ENCODE measurements around the gene OMP.

Gene OMP

DNA sequence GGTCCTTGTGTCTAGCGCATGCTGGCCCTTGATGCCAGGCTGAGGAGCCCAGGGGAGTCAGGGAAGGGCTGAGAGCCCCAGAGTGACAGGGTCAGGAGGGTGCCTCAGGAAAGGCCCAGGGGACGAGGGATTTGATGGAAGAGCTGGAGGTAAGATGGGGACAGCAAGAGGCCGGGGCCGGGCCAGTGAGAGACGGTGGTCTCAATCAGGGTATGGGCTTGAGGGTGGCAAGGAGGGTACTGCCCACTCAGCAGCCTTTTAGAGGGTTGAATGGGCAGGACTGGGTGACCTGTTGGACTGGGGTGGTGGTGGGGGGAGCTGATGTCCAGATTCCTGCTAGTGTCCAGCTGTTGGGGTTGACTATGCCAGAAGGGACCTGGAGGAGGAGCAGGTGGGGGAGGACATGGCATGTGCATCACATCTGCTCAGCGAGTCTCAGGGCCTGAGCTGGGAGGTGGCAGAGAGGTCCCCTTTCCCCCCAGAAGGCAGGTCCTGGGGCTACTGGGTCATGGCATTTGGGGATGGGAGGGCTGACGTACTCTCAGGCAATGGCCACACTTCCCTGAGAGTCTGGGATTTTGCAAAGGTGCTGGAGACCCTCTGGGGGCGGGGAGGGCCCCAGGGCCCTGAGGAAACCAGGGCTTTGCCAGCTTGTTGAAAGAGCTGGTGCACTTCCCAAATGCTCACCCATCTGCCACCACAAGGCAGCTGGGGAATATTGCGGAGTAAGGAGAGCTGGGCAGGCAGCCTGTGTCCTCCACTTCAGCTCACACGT lies 43.8 kb downstream of the OMP start:
- TF ChIP-seq, protein P1, sequence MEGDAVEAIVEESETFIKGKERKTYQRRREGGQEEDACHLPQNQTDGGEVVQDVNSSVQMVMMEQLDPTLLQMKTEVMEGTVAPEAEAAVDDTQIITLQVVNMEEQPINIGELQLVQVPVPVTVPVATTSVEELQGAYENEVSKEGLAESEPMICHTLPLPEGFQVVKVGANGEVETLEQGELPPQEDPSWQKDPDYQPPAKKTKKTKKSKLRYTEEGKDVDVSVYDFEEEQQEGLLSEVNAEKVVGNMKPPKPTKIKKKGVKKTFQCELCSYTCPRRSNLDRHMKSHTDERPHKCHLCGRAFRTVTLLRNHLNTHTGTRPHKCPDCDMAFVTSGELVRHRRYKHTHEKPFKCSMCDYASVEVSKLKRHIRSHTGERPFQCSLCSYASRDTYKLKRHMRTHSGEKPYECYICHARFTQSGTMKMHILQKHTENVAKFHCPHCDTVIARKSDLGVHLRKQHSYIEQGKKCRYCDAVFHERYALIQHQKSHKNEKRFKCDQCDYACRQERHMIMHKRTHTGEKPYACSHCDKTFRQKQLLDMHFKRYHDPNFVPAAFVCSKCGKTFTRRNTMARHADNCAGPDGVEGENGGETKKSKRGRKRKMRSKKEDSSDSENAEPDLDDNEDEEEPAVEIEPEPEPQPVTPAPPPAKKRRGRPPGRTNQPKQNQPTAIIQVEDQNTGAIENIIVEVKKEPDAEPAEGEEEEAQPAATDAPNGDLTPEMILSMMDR (IDR thresholded peaks at IDR 0.05; ENCODE audit: low read depth, low read length, missing control alignments) = no peak
- no peak for DNase-seq (ENCODE audit: low read depth)
- no peak overlapping the region for H3K4me3 ChIP-seq (ENCODE audit: low read depth, low read length)

DNA sequence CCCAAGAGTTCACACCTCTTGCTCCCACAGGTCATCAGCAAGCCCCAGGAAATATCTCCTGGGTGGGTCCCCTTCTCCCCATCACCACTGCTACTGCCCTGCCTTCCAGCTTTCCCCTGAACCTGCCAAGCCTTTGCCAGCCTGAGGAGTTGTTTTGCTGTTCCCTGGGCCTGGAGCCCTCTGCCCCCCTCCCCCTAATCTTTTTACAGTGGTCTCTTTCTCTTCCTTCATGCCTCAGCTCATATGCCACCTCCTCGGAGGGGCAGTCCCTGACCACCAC lies 44.3 kb downstream of the OMP start:
- TF ChIP-seq, protein P1 (IDR thresholded peaks at IDR 0.05; ENCODE audit: low read depth, low read length, missing control alignments) = no peak
- H3K4me3 ChIP-seq (ENCODE audit: low read depth, low read length) = no peak overlapping the region
- DNase-seq (ENCODE audit: low read depth) = no peak

DNA sequence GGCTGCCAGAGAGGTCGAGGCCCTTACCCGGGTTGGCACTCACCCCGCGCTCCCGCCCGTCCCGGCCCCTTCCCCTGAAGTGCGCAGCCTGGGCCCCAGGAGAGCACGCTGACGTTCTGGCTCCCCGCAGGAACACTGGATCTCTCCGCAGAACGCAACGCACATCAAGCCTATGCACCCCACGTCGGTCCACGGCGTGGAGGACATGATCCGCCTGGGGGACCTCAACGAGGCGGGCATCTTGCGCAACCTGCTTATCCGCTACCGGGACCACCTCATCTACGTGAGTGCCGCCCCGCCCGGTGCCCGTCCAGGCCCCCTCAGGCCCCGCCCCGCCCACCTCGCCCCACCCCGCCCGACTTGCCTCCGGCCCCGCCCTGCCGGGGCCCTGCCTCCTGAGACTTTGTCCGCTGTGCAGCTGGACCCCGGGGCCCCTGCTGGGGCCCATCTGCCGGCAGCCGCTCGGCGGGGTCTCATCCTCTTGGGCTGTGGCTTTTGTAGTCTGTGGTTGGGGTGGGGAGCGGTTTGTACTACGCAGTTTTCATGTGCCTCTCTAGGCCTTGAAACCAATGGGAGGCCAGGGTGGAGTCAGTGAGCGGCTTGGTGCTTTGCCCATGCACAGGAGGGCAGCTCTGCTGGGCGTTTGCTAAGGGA lies 45.2 kb downstream of the OMP start:
- no peak for DNase-seq (ENCODE audit: low read depth)
- no peak overlapping the region for H3K4me3 ChIP-seq (ENCODE audit: low read depth, low read length)
- TF ChIP-seq, protein P1 (IDR thresholded peaks at IDR 0.05; ENCODE audit: low read depth, low read length, missing control alignments) = no peak

DNA sequence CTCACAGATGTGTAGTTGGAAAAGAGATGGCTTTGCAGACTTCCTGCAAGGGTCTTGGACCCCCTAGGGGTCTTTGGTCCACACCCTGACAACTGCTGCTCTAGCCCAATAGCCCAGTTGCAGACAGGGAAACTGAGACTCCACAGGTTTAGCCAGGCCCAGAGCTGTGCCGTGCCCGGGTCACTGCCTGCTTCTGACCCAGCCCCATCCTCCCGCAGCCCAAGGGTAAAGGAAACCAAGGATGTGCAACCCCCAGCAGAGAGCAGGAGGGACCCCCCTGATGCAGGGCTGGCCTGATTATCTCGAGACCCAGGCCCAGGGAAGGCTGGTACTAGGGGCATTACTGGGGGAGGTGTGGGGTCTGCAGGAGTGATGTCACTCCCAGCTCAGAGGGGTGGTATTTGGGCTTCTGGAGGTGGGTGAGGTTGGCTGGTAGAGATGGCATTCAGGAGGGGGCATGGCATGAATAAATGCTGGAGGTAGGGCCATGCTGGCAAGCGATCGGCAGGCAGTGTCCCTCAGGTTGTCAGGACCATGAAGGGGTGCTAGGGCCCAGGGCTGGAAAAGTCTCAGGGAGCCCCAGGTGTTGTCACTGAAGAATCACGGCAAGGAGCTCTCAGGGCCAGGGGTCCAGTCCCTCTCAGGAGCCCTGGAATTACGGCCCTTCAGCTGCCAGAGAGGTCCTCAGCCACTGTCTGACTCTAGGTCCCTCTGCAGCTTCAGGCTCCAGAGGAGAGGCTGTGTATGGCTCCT lies 46.5 kb downstream of the OMP start:
- TF ChIP-seq, protein P1 (IDR thresholded peaks at IDR 0.05; ENCODE audit: low read depth, low read length, missing control alignments) = no peak
- DNase-seq (ENCODE audit: low read depth) = no peak
- H3K4me3 ChIP-seq (ENCODE audit: low read depth, low read length) = no peak overlapping the region

DNA sequence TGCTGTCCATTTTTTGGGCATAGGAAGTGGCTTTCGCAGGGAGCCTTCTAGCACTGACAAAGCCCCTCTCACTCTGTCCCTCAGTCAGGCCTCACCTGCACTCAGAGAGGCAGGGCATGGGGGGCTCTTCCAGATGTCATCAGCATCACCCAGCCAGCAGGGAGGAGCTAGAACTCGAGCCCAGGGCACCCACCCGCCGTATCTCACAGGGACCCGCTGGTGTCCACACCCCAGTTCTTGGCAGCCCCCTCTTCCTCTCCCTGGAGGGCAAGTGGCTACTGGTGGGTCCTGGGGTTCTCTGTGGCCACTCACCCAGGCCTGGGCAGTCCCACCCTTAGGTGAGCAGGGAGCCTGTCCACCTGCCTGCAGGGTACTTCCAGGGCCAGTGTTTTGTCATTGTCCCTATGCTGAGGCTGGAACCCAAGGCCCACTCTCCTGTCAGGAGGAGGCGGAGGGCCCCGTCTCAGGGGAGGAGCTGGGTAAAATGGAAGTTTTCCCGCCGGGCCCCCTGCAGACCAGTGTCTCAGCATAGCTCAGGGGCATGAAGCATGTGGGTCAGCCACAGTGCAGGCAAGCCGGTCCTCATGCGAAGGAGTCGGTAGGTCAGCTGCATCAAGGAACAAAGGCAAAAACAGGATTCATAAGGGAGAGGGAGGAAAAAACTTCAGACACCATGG lies 47.2 kb downstream of the OMP start:
- TF ChIP-seq, protein P1 (IDR thresholded peaks at IDR 0.05; ENCODE audit: low read depth, low read length, missing control alignments) = no peak
- DNase-seq (ENCODE audit: low read depth) = no peak
- H3K4me3 ChIP-seq (ENCODE audit: low read depth, low read length) = no peak overlapping the region

DNA sequence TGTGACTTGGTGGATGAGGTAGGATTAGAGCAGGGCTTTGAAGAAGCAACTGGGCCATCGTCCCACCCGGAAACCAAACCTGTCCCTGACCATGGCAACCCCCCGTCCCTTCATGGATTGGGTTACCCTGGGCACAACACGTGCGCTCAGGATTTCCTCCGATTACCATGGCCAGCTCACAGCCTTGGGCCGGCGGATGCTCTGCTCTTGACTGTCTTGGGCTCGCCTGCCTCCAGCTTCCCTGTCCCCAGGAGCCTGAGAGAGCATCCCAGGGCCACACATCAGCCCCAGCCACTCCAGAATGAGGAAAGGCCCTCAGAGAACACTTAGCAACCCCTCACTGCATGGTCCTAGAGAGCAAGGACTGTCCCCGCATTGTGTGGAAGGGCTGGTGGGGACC lies 48.2 kb downstream of the OMP start:
- TF ChIP-seq, protein P1 (IDR thresholded peaks at IDR 0.05; ENCODE audit: low read depth, low read length, missing control alignments) = no peak
- DNase-seq (ENCODE audit: low read depth) = no peak
- H3K4me3 ChIP-seq (ENCODE audit: low read depth, low read length) = no peak overlapping the region
